ENCODE measurements around the gene ACSF3.

The ACSF3 gene

DNA sequence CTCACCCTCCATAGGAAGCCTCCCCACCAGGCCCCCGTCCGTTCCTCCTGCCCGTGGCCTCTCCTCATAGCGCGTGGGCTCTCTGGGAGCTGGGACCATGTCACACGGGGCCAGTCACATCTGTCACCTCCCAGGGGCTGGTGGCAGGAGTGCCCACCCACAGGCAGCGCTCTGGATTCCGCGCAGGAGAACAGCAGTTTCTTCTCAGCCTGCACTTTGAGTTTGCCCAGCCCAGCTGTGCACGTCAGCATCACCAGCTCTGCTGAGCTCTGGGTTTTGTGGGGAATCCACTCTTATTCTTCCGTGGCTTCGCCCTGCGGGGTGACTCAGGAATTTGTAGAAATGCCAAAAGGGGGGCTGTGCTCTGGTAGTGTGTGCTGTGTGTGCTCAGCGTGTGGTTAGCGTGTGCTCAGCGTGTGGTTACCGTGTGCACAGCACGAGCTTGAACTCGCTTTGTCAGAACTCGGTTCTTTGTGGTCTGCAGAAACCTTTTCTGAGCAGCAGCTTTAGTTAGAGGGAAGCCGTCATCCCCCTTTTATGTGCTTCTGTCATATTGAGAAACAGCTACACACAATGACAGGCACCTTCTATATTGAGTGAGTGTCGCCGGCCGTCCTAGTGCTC, 3.2 kb downstream of the ACSF3 start:
- no peak for DNase-seq

DNA sequence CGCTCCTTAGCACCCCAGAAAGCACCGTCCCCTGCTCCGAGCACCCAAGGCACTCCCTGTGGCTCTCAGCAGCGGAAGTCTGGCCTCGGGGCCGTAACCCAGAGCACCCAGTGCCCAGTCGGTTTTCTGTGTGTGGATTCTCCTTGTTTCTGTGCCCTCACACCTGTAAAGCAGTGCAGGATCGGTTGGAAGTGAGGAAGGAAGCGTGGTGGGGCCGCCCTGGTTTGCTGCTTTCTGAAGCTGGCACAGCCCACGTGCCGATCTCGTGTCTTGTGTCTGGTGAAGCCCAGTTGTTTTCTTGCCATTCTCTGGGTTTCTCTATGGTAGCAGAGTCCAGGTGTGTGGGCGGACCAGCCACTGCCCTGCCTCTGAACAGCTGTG, 3.7 kb downstream of the ACSF3 start:
- no peak for DNase-seq

DNA sequence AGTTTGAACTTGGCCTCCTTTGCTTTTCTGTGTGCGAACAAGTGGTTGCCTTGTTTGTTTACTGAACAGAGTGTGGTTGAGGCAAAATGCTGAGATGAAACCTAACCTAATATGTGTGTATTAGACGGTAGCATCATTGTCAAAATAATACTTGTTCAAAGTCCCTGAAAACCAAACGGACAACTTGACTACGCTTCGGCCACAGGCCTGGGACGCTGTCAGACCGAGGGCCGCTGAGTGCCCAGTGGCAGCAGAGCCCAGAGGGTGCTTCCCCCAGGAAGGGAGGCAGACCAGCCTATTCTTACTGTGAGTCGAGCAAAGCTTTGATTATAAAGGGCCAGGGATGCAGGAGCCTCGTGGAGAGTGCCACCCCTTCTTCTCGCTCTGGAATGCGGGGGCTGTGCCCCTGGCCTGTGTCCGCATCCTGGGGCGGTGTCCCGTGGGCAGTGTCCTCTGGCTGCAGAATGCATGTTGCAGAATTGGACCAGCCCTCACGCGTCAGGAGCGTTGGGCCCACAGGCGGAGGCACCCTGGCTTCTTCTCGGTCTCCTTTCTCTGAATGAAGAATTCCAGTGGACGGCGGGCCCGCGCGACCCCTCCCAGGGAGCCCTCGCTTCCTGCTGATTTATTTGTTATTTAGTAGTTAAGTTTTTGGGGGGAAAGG, 5.2 kb downstream of the ACSF3 start:
- no peak for DNase-seq

DNA sequence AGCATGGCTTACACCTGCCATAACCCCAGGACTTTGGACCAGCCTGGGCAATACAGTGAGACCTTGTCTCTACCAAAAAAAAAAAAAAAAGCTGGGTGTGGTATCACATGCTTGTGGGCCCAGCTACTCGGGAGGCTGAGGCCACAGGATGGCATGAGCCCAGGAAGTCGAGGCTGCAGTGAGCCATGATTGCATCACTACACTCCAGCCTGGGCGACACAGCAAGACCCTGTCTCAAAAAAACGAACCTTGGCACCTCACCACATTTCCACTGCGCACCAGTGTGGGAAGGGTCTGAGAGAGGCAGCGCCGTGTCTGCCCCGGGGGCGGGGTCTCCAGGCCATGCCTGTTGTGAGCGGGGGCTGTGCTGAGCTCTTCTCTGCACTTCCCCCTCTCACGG, 6.3 kb downstream of the ACSF3 start:
- no peak for DNase-seq

DNA sequence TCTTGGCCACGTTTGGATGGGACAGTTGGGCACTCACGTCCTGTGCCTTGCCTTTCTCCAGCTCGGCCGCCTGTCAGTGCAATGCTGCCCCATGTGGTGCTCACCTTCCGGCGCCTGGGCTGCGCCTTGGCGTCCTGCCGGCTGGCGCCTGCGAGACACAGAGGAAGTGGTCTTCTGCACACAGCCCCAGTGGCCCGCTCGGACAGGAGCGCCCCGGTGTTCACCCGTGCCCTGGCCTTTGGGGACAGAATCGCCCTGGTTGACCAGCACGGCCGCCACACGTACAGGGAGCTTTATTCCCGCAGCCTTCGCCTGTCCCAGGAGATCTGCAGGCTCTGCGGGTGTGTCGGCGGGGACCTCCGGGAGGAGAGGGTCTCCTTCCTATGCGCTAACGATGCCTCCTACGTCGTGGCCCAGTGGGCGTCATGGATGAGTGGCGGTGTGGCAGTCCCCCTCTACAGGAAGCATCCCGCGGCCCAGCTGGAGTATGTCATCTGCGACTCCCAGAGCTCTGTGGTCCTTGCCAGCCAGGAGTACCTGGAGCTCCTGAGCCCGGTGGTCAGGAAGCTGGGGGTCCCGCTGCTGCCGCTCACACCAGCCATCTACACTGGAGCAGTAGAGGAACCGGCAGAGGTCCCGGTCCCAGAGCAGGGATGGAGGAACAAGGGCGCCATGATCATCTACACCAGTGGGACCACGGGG, 7.1 kb downstream of the ACSF3 start:
- no peak for DNase-seq

DNA sequence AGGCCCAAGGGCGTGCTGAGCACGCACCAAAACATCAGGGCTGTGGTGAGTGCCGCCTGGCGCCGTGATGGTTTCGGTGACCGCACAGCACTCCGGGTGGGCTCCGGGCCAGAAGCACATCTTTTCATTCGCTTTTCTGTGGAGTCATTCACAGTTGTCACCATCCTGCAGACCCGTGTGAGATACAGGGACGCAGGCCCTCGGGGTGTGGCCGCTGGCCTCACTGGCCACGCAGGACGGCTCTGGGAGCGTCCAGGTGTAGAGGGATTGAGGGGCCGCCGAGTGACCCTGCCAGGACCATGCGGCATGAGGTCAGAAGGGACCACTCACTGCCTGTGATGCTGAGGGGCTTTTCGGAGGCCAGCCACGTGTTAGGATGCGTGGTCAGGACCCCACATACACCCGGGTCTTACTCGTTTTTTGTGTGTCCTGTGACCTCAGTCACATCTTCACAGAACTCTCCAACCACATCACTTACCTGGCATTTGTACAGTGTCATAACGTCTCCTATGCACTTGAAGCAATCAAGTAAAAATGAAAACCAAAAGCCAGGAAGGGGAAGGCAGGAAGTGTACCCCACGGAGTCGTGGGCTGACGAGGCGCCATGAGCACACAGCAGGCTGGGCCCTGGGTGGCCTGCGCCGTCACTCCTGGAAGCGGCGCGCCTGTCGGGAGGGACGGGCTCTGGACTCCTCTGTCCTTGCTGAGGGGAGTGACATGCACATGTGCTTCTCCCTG, 7.8 kb downstream of the ACSF3 start:
- DNase-seq, result no peak

DNA sequence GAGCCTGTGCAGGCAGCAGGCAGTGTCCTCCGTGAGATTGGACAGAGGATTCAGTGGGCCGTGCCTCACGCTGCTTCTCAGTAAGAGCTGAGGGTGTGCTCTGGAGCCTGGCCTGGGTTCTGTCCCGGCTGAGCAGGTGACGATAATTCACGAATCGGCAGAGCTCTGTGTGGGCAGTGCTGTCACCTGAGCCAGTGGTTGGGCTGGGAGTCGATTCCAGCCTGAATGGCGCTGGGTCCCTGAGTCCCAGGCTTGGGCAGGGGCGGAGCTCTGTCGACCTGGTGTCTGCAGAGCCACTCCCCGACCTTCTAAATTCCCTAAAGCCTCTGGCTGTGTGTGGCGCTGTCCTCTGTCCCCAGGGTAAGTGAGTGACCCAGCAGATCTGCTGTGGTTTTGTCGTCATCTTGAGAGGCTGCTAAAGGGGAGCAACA, 8.4 kb downstream of the ACSF3 start:
- DNase-seq, result no peak

DNA sequence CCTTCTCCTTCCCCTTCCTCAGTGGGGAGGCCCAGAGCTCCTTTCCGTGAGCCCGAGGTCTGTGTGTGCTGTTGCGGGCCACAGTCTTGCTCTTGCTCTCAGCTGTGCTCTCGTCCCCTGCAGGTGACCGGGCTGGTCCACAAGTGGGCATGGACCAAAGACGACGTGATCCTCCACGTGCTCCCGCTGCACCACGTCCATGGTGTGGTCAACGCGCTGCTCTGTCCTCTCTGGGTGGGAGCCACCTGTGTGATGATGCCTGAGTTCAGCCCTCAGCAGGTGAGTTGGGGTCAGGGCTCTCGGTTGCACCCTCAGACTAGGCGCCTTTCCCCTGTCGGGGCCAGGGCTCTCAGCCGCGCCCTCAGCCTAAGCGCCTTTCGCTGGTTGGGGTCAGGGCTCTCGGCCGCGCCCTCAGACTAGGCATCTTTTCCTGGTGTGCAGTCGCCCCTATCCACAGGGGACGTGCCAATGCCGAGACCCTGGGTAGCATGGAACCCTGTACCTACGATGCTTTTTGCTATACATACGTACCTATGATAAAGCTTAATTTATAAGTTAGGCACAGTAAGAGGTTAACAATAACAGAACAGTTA, 8.9 kb downstream of the ACSF3 start:
- DNase-seq, result no peak

DNA sequence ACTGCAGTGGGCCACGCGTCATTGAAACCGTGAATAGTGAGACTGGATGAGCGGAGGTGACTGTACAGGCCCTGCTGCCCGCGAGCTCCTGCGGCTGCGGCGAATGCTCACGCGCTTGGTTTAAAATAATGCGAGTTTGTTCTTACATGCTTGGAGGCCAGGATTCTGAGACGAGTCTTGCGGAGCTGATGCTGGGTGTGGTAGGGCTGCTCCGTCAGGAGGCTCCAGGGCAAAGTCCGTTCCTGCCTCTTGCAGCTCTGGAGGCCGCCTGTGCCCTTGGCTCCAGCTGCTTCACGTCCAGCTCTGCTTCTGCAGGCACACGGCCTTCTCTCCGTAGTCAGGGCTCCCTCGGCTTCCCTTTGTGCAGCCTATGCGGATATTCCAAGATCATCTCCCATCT, 9.5 kb downstream of the ACSF3 start:
- DNase-seq, result no peak

DNA sequence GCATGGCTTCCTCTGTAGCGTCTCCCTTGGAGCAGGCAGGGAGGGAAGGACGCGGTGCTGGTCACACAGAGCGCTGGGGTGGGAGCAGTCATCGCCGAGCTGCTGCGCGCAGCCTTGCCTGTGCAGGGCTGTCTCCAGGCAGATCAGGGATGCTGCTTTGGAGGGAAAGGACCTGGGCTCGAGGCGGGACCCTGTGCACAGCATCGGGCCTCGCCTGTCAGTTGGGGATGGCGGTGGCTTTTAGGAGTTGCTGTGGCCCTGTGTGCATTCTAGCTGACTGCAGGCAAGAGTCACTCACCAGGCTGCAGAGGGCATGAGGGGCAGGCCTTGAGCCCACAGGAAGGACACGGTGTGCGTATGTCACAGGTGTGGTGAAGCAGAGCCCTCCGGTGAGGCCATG, 10.1 kb downstream of the ACSF3 start:
- DNase-seq, result no peak

DNA sequence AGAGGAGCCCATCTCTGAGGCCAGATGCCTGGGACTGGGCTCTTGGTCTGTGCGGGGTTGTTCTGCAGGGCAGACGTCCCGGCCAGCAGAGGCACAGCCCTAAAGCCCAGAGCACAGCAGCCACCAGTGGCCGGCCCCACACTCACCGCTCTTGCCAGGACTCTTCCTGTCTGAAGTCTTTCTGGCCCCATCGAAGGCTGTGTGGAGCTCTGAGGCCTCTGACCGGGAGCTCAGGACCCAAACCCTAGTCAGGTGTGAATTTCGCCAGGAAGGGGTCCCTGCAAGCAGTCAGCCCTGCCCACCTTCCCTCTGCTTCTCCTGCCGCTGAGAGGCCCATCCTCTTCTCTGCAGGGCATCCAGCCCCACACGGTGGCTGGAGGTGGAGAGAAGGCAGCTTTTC, 10.7 kb downstream of the ACSF3 start:
- no peak for DNase-seq

DNA sequence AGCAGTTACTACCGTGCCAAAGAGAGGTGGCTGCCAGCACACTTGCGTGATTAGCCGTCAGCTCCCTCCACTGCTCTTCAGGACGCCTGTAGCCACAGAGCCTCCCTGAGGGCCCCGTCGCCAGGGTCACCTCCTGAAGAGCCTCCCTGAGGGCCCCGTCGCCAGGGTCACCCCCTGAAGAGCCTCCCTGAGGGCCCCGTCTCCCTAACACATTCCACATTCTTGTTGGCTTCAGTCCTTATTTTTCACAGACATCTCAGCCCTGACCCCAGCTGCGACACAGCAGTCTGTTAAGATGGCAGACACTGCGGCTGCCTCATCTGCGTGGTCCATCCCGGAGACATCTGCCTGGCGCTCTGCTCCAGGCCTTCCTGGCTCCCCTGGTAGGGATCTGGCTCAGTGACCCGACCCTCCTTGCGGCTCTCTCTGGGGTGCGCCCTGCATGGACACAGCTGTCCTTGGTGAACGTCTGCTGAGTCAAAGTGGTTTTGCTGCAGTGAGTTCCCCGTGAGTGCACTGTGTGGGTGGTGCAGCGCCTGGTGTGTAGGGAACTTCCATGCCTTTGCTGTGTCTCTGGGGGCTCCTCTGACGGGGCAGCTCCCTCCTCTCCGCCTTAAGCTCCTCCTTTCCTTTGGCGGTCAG, 11.4 kb downstream of the ACSF3 start:
- no peak for DNase-seq

DNA sequence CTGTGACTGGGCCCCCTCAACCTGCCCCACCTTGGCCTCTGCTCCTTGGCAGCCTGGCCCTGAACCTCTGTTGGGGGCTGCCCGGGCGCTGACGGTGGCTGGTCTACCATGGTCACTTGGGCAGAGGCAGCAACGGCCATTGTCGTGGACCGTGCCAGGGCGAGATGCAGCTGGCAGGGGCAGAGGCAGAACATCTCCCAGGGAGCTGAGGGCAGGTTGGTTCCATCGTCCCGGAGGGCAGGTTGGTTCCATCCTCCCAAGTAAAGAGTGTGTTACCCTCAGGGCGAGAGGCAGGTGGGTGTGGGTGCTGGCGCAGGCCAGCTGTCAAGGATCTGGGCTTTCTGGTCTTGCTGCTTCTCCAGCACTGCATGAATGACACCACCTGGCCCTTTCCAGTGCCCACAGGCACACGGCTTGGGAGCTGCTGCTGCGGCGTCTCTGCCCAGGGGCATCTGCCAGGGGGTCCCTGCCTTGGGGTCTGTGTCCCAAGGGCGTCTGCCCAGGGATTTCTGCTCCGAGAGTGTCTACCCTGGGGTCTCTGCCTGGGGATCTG, 12.0 kb downstream of the ACSF3 start:
- no peak for DNase-seq

DNA sequence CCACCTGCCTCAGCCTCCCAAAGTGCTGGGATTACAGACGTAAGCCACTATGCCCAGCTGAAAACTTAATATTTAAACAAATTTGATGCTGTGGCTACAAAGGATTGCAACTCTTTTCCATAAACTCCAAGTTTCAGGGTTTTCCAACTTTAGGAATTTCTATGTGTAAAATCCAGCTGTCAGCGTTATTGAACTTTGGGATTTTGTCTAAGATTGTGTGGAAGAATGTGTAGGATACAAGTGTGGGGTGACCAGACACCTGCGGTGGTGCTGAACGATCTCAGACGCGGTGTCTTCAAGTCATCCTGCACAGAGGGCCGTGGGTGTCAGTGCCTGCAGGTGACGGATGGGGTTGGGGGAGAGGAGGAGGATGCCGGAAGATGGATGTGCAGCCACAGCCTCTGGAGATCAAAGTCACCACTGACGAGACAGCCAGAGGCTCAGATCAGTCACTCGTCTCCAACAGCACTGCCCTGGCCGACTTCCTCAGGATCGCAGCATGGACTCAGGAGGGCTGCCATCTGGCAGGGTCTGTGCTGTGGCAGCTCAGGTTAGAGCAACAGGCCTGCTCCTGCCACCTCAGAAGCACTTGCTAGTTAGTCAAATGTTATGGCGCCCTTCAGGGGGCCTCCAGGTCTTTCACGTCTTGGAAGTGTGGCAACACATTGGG, 13.0 kb downstream of the ACSF3 start:
- no peak for DNase-seq

DNA sequence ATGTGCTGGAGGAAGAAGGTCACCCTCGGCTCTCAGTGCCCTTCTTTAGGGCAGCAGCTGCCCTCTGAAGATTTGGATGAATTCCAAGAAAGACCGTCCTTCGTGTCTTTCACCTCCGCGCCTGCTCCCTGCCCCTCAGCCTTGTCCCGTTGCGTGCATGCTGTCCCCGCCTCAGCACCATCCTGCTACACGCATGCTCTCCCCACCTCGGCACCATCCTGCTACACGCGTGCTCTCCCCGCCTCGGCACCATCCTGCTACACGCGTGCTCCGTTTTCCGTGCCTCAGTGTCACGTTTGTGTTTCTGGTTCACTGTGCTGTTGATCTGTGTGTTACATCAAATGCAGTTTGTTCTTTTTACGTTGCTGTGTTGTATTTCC, 13.5 kb downstream of the ACSF3 start:
- DNase-seq, result no peak

DNA sequence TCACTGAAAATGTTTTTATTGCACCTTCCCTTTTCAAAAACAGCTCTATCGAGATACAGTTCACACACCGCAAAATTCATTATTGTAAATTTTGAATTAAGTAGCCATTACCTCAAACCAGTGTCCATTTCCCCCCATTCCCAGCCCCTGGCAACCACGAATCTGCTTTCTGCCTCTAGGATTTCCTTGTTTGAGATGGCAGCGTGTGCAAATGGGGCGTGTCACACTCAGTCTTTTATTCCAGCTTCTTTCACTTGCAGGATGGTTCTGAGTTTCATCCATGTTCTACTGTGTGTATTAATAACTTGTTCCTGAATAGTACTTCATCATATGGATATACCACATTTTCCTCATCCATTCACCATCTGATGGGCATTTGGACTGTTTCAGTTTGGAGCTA, 14.8 kb downstream of the ACSF3 start:
- DNase-seq, result no peak

DNA sequence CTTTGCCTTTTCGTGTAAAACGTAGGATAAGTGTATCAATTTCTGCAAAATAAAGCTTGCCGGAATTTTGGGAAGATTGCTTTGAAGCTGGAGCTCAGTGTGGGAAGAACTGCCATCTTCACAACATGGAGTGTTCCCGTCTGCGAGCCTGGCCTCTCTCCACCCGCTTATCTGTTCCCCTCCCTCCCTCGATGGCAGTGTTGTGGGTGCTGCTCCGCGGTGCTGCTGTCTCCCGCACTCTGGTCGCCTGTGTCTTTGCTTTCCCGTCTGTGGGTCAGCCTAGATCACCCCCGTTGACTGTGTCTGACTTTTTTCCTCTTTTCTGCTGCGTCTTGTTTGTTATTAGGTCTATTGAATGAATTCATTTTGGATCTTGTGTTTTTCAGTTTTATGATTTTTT, 17.0 kb downstream of the ACSF3 start:
- no peak for DNase-seq

DNA sequence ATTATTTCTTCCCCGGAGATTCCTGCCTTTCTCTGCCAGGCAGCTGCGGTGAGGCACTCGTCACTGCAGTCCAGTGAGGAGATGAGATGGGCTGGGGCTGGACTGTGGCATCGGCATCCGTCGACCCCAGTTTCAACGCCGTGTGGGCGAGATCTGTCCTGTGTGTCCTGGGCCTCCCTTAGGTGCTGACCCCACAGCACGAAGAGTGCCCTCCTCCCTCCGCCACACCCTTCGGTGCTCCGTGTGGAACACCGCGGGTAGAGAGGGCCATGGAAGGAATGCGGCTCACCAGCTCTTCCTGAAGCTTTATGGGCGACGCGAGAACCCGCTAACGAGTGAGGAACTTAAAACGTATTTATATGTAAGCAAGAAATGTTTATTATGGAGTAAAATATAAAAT, 17.6 kb downstream of the ACSF3 start:
- DNase-seq, result no peak

DNA sequence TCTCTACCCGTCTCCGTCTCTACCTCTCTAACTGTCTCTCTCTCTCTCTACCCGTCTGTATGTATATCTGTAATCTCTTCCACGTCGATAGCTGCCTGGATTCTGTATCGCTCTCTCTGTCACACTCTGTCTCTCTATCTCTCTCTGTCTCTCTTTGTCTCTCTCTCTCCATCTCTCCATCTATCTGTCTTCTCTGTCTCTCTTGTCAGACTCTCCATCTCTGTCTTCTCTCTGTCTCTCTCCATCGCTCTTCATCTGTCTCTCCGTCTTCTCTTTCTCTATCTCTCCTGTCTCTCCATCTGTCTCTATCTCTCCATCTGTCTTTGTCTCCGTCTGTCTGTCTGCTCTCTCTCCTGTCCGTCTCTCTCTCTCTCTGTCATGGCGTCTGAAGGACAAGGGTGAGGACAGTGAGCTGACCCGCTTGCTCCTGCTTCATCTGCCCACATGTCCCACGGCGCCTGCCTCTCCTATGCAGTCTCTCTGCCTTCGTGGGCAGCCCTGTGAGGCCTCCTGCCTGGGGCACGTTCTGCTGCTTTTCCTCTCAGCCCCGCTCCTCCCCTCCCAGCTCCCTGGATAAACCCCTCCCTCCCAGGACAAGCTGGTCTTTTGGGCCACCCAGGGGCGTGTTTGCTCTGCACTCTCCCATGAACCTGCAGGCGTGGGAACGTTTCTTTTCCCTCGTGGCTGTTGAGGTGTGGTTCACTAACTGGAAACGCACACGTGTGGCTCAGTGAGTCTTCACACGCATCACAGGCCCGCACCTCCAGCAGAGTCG, 18.9 kb downstream of the ACSF3 start:
- DNase-seq, result no peak

DNA sequence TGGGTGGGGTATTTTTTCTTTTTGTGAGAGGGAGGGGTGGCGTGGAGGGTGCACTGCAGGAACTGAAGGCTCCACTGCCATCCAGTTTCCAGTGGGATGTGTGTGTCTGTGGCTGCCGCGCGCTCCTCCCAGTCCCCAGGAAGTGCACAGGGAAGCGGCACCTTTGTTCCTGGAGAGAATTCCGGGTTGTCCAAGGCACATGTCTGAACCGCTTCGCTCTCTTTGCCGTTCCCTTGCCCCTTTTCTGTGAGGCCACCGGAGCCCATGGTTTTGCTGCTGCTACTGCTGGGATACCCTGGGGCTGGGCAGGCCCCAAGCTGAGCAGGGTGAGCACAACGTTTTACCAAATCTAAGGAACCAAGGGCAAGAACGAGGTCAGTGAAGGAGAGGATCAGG, 19.5 kb downstream of the ACSF3 start:
- no peak for DNase-seq

DNA sequence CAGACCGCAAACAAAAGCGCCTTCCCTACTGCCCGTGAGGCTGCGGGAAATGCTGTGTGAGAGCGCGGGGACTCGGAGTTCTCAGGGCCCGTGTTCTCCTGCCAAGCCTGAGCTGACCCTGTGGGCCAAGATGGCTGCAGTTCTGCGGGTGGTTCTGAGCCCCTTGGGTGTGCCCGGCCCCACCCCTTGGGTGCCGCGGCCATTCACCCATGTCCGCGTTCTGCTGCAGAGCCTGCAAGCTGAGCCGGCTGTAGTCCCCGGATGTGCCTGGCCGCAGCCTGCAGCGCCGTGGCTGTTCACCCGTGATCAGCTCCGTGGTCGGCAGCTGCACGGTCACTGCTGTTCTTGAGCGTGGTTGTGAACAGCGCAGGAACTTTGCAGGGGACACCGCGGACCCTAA, 20.0 kb downstream of the ACSF3 start:
- no peak for DNase-seq

Measured in OCI-M1 (cell line).